ENCODE results near the gene MAP2K6.
A peak's percentile ranks its signal among the peaks of the same experiment; 100 is the strongest.

Gene MAP2K6

GRCh38 chr17:69461951-69462369 is 47.5 kb downstream of the MAP2K6 start:
- H3K4me3 ChIP-seq (ENCODE audit: low read depth, low read length): no peak overlapping the region
- TF ChIP-seq CTCF (conservative IDR thresholded peaks at IDR 0.05; ENCODE audit: low read depth, low read length): no peak
- DNase-seq (ENCODE audit: low read depth): no peak

GRCh38 chr17:69462882-69463281 is 48.4 kb downstream of the MAP2K6 start:
- no peak for TF ChIP-seq CTCF (conservative IDR thresholded peaks at IDR 0.05; ENCODE audit: low read depth, low read length)
- no peak for DNase-seq (ENCODE audit: low read depth)
- H3K4me3 ChIP-seq (ENCODE audit: low read depth, low read length): no peak overlapping the region

- no peak for TF ChIP-seq CTCF (conservative IDR thresholded peaks at IDR 0.05; ENCODE audit: low read depth, low read length)
- no peak for DNase-seq (ENCODE audit: low read depth)
- H3K4me3 ChIP-seq (ENCODE audit: low read depth, low read length): no peak overlapping the region
Measured at GRCh38 chr17:69466451-69466850, 52.0 kb downstream of the MAP2K6 start.

- no peak for TF ChIP-seq CTCF (conservative IDR thresholded peaks at IDR 0.05; ENCODE audit: low read depth, low read length)
- no peak overlapping the region for H3K4me3 ChIP-seq (ENCODE audit: low read depth, low read length)
- peak; percentile 87 for DNase-seq (ENCODE audit: low read depth)
Measured at GRCh38 chr17:69466905-69467667, 52.6 kb downstream of the MAP2K6 start.

- no peak for TF ChIP-seq CTCF (conservative IDR thresholded peaks at IDR 0.05; ENCODE audit: low read depth, low read length)
- H3K4me3 ChIP-seq (ENCODE audit: low read depth, low read length): no peak overlapping the region
- no peak for DNase-seq (ENCODE audit: low read depth)
Measured at GRCh38 chr17:69468207-69468606, 53.7 kb downstream of the MAP2K6 start.

GRCh38 chr17:69470702-69471101 is 56.2 kb downstream of the MAP2K6 start:
- no peak for TF ChIP-seq CTCF (conservative IDR thresholded peaks at IDR 0.05; ENCODE audit: low read depth, low read length)
- DNase-seq (ENCODE audit: low read depth): no peak
- no peak overlapping the region for H3K4me3 ChIP-seq (ENCODE audit: low read depth, low read length)

- DNase-seq (ENCODE audit: low read depth): no peak
- TF ChIP-seq CTCF (conservative IDR thresholded peaks at IDR 0.05; ENCODE audit: low read depth, low read length): no peak
- no peak overlapping the region for H3K4me3 ChIP-seq (ENCODE audit: low read depth, low read length)
Measured at GRCh38 chr17:69471406-69471805, 56.9 kb downstream of the MAP2K6 start.

All from choroid plexus epithelial cell (primary cell).